Posterior vena cava (tissue), 2 donors: ENCODE data around the gene TRPC4AP. TPM values are rescaled to one million over a fixed set of nuclear protein-coding genes. Genes with fewer than 3 reads are reported as not detected.

Experiments used
- DNase-seq: peaks from one replicate; pipeline ENCODE4 v3.0.0-alpha.2; 2020; ENCODE audit warnings: low spot score
- intact Hi-C, 2 donors: fragments of 100-400 bp; cut with DNase I; formaldehyde crosslinking; loops; one replicate each; pipeline versions ENCODE4 v1.14.1 to v1.14.2; 2022 to 2023
- microRNA-seq, 2 donors: library from miRNA; unstranded; fragments of <30 nt; microRNA quantifications; one replicate each; pipeline ENCODE4 v1.2.0, GENCODE V29; 2020 to 2021; ENCODE audit warnings: borderline microRNAs expressed in 2 of 2
- total RNA-seq, 2 donors: library from RNA; stranded (reverse); fragmentation: NEBNext Ultra II Directional; extraction: Animal tissue kit (Norgen Biotek cat#: 25700); gene quantifications; one replicate each; pipeline ENCODE4 v1.2.1, GENCODE V29; 2021
- donor health status: DM: yes; HTN: yes; CAD: no.
- donor health status: DM: yes; HTN: yes; CAD: no.

Gene TRPC4AP
- total RNA-seq, 2 donors from 2014 or later = 42.6 to 48.9 TPM

GRCh38 chr20:34964486-34964885 is 128.1 kb downstream of the TRPC4AP start:
- intact Hi-C loops = loop anchor here in 1 of 2 donors (10.0 kb wide), 1 partner anchor 390 kb away; no protein-coding TSS in a partner anchor
- DNase-seq = no peak

- intact Hi-C loops = no loop called here
- no peak for DNase-seq
Measured at GRCh38 chr20:34956751-34957472, 135.7 kb downstream of the TRPC4AP start.

GRCh38 chr20:34956041-34956458 is 136.6 kb downstream of the TRPC4AP start:
- intact Hi-C loops = no loop called here
- DNase-seq = no peak

GRCh38 chr20:34955231-34956040 is 137.2 kb downstream of the TRPC4AP start, which contains the start of the genes GSS and MYH7B:
GSS (minus strand) TSS chr20:34955806; CDS start chr20:34951852, 3,954 bp downstream.
MYH7B (plus strand) TSS chr20:34955868; CDS start chr20:34978006, 22,138 bp downstream.
- peak; percentile 100 for DNase-seq
- intact Hi-C loops = loop anchor here in 1 of 2 donors (2.0 kb wide), 1 partner anchor 81 kb away; no protein-coding TSS in a partner anchor

- no peak for DNase-seq
- intact Hi-C loops = loop anchor here (2.0 to 5.0 kb wide), 2 partner anchors 80 to 83 kb away; partner anchors contain the start of gene GGT7 (in 1 of the 2)
Measured at GRCh38 chr20:34954904-34955230, 137.7 kb downstream of the TRPC4AP start.

GRCh38 chr20:34953960-34954359 is 138.6 kb downstream of the TRPC4AP start:
- DNase-seq = no peak
- intact Hi-C loops = loop anchor here (2.0 to 5.0 kb wide), 2 partner anchors 79 to 82 kb away; partner anchors contain the start of gene GGT7 (in 1 of the 2)

- DNase-seq = no peak
- intact Hi-C loops = loop anchor here in 1 of 2 donors (5.0 kb wide), 1 partner anchor 80 kb away; the partner anchor contains the start of gene GGT7
Measured at GRCh38 chr20:34952671-34953070, 139.9 kb downstream of the TRPC4AP start.

Small RNA genes within 50 kb of the gene (microRNA-seq; reads per million reads assigned to microRNA genes)
- 0 to 0.26 reads per million in 2 donors for gene MIR499A
- 0 reads per million in 2 donors for gene MIR499B

Other genes with a start within 250 kb of the TRPC4AP start
- 10 to 100 TPM; 11.1 to 11.8 TPM for gene GGT7, start 220.0 kb downstream of the TRPC4AP start, total RNA-seq
- 10 to 100 TPM; 37.4 to 43.1 TPM for gene ACSS2, start 216.2 kb downstream of the TRPC4AP start, total RNA-seq
- 10 to 100 TPM; 23.2 to 25.5 TPM for gene GSS, start 137.0 kb downstream of the TRPC4AP start, total RNA-seq
- gene MYH7B, start 136.9 kb downstream of the TRPC4AP start, total RNA-seq = under 1 TPM; 0.42 to 0.57 TPM
- 10 to 100 TPM; 27.9 to 30.6 TPM for gene EDEM2, start 54.5 kb upstream of the TRPC4AP start, total RNA-seq
- 100 to 1,000 TPM; 181 to 239 TPM for gene PROCR, start 79.3 kb upstream of the TRPC4AP start, total RNA-seq
- gene MMP24, start 133.9 kb upstream of the TRPC4AP start, total RNA-seq = under 1 TPM; 0.52 to 0.88 TPM
- gene MMP24OS, start 185.3 kb upstream of the TRPC4AP start, total RNA-seq = 10 to 100 TPM; 40.4 to 54.6 TPM
- gene EIF6, start 192.0 kb upstream of the TRPC4AP start, total RNA-seq = 10 to 100 TPM; 61.9 to 89.7 TPM
- gene FAM83C, start 199.6 kb upstream of the TRPC4AP start, total RNA-seq = not detected